Spleen (tissue), 11 donors: ENCODE measurements around the gene DDX31. TPM values are rescaled to one million over a fixed set of nuclear protein-coding genes. Genes with fewer than 3 reads are reported as not detected.

Experiments used
- DNase-seq: peaks from one replicate; pipeline ENCODE4 v3.0.0-alpha.2; 2020
- H3K27ac ChIP-seq, 8 donors: fragments of 200-600 bp; sonication (generic) in 7 of 8; 1 replicate in 4 of 8; 2 replicates in 4 of 8; pipeline versions ENCODE4 v1.5.0 to v1.8.0; 2016 to 2021; ENCODE audit warnings: inconsistent platforms in 4 of 8, mild to moderate bottlenecking in 4 of 8, moderate library complexity in 1 of 8
- H3K27me3 ChIP-seq, 7 donors: fragments of 200-600 bp; sonication (generic) in 6 of 7; replicated peaks in 1 of 7; 1 replicate in 4 of 7; 2 replicates in 3 of 7; pipeline versions ENCODE4 v1.5.0 to v1.8.0; 2016 to 2021; ENCODE audit warnings: inconsistent platforms in 3 of 7, mild to moderate bottlenecking in 1 of 7
- H3K36me3 ChIP-seq, 6 donors: fragments of 200-600 bp; sonication (generic) in 5 of 6; 1 replicate in 4 of 6; 2 replicates in 2 of 6; pipeline versions ENCODE4 v1.5.0 to v1.8.0; 2016 to 2021; ENCODE audit warnings: inconsistent platforms in 2 of 6
- H3K4me1 ChIP-seq, 6 donors: fragments of 200-600 bp; sonication (generic) in 5 of 6; 1 replicate in 3 of 6; 2 replicates in 3 of 6; pipeline versions ENCODE4 v1.5.0 to v1.8.0; 2016 to 2021; ENCODE audit warnings: inconsistent platforms in 3 of 6
- H3K4me3 ChIP-seq, 8 donors: fragments of 200-600 bp; sonication (generic) in 7 of 8; 1 replicate in 4 of 8; 2 replicates in 4 of 8; pipeline versions ENCODE4 v1.5.0 to v1.8.0; 2016 to 2021; ENCODE audit warnings: inconsistent platforms in 4 of 8, mild to moderate bottlenecking in 4 of 8, moderate library complexity in 2 of 8
- H3K9me3 ChIP-seq, 8 donors: fragments of 200-600 bp; sonication (generic) in 7 of 8; 1 replicate in 4 of 8; 2 replicates in 4 of 8; pipeline versions ENCODE4 v1.5.0 to v1.8.0; 2016 to 2021; ENCODE audit warnings: inconsistent platforms in 4 of 8
- POLR2A ChIP-seq, 3 donors: fragments of 450-650 bp; IDR thresholded peaks; one replicate each; pipeline ENCODE4 v1.5.1; 2017; ENCODE audit warnings: antibody characterized with exemption in 3 of 3, mild to moderate bottlenecking in 1 of 3
- POLR2AphosphoS5 ChIP-seq, 3 donors: sonication (generic); formaldehyde crosslinking; IDR thresholded peaks; one replicate each; pipeline ENCODE4 v1.5.1; 2017; ENCODE audit warnings: antibody characterized with exemption in 3 of 3
- WGBS, 5 donors: extraction: QIAGEN DNeasy Blood & Tissue Kit in 3 of 5; methylation state at CpG; one replicate each; pipeline versions ENCODE4 v1.1.5 to v1.1.7; 2013 to 2018; 5-methylcytosine and 5-hydroxymethylcytosine counted together
- intact Hi-C: fragments of 100-400 bp; cut with DNase I; formaldehyde crosslinking; loops from one replicate; pipeline ENCODE4 v1.15.0; 2023; ENCODE audit warnings: low total_unique reads
- polyA plus RNA-seq, 3 donors: library from polyadenylated mRNA; stranded (reverse); fragments of 200-250 nt; gene quantifications; one replicate each; pipeline ENCODE4 v1.2.1, GENCODE V29; 2013
- total RNA-seq, 7 donors: library from RNA; depleted of rRNA in 3 of 7; stranded (reverse); fragments of >200 nt in 3 of 7; fragmentation: NEBNext Ultra II Directional in 4 of 7; extraction: Animal tissue kit (Norgen Biotek cat#: 25700) in 4 of 7; gene quantifications; one replicate each; pipeline versions ENCODE4 v1.1.0 to v1.2.1, GENCODE V29; 2016 to 2021
- TF ChIP-seq, protein P1 (sequence below), 11 experiments: fragments of 200-600 bp in 7 of 11; fragments of 450-650 bp in 4 of 11; sonication (generic) in 4 of 11; IDR thresholded peaks in 8 of 11; conservative IDR thresholded peaks in 3 of 11; 1 replicate in 7 of 11; 2 replicates in 4 of 11; pipeline versions ENCODE4 v1.4.0 to v1.8.0; 2016 to 2021; ENCODE audit warnings: antibody characterized with exemption in 11 of 11, inconsistent platforms in 4 of 11, mild to moderate bottlenecking in 1 of 11
- donor health status: healthy with polysubstance abuse.
- donor health status: DM: no; HTN: no; CAD: no; lungs with moderate emphysema.
- donor health status: DM: no; HTN: no; CAD: no.
- donor health status: Bipolar disorder and iron deficiency.
- donor health status: healthy.
- donor health status: DM: no; HTN: no; CAD: no.
- donor health status: DM: yes; HTN: yes; CAD: no.

The DDX31 gene
- total and polyA plus RNA-seq, 10 donors: 8.6 to 19.3 (median 14.7) TPM

DNA sequence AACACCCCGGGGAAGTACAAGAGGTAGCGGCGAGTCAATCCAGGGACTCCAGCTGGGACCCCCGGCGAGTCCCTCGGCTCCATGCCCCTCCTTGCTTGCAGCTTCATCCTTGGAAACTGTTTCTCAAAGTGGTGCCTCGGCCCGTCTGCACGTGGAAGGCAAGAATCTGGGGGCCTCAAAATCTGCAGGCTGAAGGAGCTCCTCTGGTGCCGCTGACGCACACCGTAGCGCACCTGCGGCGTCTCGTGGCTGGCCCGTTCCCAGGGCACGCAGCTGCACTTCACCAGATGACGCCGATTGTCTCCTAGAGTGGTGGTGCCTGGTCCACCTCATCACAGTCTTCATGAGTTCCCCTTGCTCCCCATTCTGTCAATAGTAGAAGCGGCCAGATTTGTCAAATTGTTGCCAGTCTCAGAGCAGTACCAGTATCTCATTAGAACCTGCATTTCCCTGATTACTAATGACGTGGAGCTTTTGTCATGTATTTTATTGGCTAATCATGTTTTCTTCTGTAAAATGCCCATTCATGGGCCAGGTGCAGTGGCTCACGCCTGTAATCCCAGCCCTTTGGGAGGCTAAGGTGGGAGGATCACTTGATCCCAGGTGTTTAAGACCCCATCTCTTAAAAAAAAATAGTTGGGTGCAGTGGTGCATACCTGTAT lies 39.1 kb upstream of the DDX31 start:
- no peaks in the 10 kb centered on the region for H3K36me3 ChIP-seq
- DNase-seq: no peak
- no peak overlapping the region for H3K27ac ChIP-seq
- TF ChIP-seq POLR2A (IDR thresholded peaks at IDR 0.05) (no peak), POLR2AphosphoS5 (IDR thresholded peaks at IDR 0.05) (no peak)
- TF ChIP-seq, protein P1, sequence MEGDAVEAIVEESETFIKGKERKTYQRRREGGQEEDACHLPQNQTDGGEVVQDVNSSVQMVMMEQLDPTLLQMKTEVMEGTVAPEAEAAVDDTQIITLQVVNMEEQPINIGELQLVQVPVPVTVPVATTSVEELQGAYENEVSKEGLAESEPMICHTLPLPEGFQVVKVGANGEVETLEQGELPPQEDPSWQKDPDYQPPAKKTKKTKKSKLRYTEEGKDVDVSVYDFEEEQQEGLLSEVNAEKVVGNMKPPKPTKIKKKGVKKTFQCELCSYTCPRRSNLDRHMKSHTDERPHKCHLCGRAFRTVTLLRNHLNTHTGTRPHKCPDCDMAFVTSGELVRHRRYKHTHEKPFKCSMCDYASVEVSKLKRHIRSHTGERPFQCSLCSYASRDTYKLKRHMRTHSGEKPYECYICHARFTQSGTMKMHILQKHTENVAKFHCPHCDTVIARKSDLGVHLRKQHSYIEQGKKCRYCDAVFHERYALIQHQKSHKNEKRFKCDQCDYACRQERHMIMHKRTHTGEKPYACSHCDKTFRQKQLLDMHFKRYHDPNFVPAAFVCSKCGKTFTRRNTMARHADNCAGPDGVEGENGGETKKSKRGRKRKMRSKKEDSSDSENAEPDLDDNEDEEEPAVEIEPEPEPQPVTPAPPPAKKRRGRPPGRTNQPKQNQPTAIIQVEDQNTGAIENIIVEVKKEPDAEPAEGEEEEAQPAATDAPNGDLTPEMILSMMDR (IDR thresholded peaks at IDR 0.05 in 8 of 11, conservative IDR thresholded peaks at IDR 0.05 in 3 of 11): no peak
- no peaks in the 10 kb centered on the region for H3K4me1 ChIP-seq
- 86 to 93% (median 89%) methylated on average over 23 of the region's 23 CpGs for WGBS, 5 donors
- intact Hi-C loops: no loop called here
- H3K9me3 ChIP-seq: no peaks in the 10 kb centered on the region
- H3K27me3 ChIP-seq: peaks cover 0 to 31% (median 0%) of the 10 kb centered on the region in 7 donors
- no peak overlapping the region for H3K4me3 ChIP-seq

- Histone ChIP-seq H3K4me3 (no peak overlapping the region), H3K27ac (no peak overlapping the region), H3K9me3 (no peaks in the 10 kb centered on the region), H3K27me3 (peaks cover 0 to 35% (median 0%) of the 10 kb centered on the region in 7 donors), H3K4me1 (no peaks in the 10 kb centered on the region), H3K36me3 (no peaks in the 10 kb centered on the region)
- 82 to 91% (median 83%) methylated on average over 6 to 8 of the region's 8 CpGs for WGBS, 5 donors
- TF ChIP-seq POLR2A (IDR thresholded peaks at IDR 0.05): no peak
- TF ChIP-seq, protein P1 (IDR thresholded peaks at IDR 0.05 in 8 of 11, conservative IDR thresholded peaks at IDR 0.05 in 3 of 11): no peak
- TF ChIP-seq POLR2AphosphoS5 (IDR thresholded peaks at IDR 0.05): no peak
- intact Hi-C loops: no loop called here
- no peak for DNase-seq
These were observed 38.5 kb upstream of the DDX31 start for GRCh38 chr9:132708239-132708638.

DNA sequence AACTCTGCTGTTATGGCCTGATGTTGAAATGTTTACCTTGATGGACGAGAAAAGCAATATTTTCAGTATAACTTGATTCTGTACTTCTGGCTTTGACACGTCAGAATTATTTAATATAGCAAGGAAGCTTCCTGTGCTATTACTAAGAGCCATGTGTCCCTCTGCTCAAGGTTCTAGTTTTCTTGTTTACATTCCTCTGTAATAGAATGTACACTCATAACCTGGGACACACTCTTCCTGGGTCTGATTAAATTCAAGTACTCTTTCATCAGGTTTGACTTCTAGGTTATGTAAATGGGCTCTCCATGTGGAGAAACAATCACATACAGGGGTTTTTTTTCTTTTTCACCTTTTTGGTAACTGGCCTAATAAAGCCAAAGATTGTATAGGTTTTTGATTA lies 33.6 kb upstream of the DDX31 start:
- 60 to 74% (median 64%) methylated on average over 2 of the region's 2 CpGs for WGBS, 5 donors
- Histone ChIP-seq H3K4me3 (no peak overlapping the region), H3K27me3 (peaks cover 0 to 32% (median 0%) of the 10 kb centered on the region in 7 donors), H3K36me3 (no peaks in the 10 kb centered on the region), H3K27ac (no peak overlapping the region), H3K4me1 (no peaks in the 10 kb centered on the region), H3K9me3 (peaks cover 0 to 8% (median 5%) of the 10 kb centered on the region in 8 donors)
- intact Hi-C loops: no loop called here
- DNase-seq: no peak
- TF ChIP-seq POLR2A (IDR thresholded peaks at IDR 0.05) (no peak), POLR2AphosphoS5 (IDR thresholded peaks at IDR 0.05) (no peak)
- TF ChIP-seq, protein P1 (IDR thresholded peaks at IDR 0.05 in 8 of 11, conservative IDR thresholded peaks at IDR 0.05 in 3 of 11): no peak

GRCh38 chr9:132702254-132702653 lies 32.5 kb upstream of the DDX31 start:
- no peaks in the 10 kb centered on the region for H3K36me3 ChIP-seq
- intact Hi-C loops: no loop called here
- no peak overlapping the region for H3K4me3 ChIP-seq
- 0 to 40% (median 0%) methylated on average over 1 of the region's 1 CpG for WGBS, 5 donors
- H3K27ac ChIP-seq: no peak overlapping the region
- peaks cover 0 to 32% (median 0%) of the 10 kb centered on the region in 7 donors for H3K27me3 ChIP-seq
- TF ChIP-seq POLR2A (IDR thresholded peaks at IDR 0.05) (no peak), POLR2AphosphoS5 (IDR thresholded peaks at IDR 0.05) (no peak)
- TF ChIP-seq, protein P1 (IDR thresholded peaks at IDR 0.05 in 8 of 11, conservative IDR thresholded peaks at IDR 0.05 in 3 of 11): no peak
- DNase-seq: no peak
- peaks cover 0 to 19% (median 16%) of the 10 kb centered on the region in 8 donors for H3K9me3 ChIP-seq
- H3K4me1 ChIP-seq: no peaks in the 10 kb centered on the region
